Glomerular visceral epithelial cell (primary cell): ENCODE results near the gene KCNC4.

ENCODE experiments used
- DNase-seq: peaks from one replicate; pipeline ENCODE4 v3.0.0-alpha.2; 2016; ENCODE audit errors: extremely low spot score

KCNC4 gene

DNA sequence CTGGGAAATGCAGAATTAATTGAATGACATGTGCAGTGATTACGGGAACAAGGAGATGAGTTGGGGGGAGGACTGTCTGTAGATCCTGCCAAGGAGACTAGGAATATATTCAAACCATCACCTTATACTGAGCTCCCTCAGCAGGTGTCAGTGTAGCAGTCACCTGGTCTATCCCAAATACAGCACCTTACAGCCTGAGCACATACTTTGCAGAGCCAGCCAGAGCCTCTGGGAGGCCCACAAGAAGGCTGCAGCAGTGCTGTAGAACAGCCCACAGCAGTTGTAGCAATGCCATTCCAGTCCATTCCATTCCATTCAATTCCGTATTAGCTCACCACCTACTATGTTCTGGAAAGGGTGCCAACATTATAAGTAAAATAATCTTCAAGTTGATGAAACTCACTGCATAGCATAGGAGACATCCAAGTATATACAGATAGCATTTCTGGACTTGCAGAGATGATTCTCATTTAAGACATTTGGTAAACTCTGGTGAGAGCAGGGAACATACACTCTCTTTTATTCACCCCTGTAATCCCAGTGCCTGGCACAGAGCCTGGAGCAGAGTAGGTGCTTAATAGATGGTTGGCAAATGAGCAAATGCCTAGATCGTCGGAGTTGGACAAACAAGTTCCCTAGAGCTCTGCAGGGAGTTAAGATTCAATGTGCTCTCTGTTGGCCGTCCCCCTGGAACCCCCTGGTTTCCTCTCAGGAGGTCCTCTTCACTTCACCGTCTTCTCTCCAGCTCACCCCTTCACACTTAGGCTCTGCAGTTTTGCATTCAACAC lies 44.7 kb downstream of the KCNC4 start:
- DNase-seq: no peak

DNA sequence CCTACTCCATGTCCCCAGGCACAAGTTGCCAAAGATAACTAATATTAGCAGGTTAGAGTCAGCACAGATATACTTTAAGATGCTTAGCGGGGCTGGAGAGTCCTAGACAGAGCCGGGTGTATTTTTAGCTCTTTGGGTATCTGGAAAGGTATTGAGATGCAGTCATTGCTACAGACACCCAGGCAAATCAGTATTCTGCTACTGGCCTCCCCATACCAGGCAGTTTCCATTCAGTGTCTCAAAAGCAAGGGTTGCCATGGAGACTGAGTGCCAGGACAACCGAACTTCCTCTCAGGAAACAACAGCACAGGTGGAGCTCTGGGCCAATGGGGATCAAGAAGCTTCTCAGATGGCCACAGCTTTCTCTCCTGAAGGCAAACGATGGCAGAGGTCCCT lies 45.3 kb downstream of the KCNC4 start:
- no peak for DNase-seq

DNA sequence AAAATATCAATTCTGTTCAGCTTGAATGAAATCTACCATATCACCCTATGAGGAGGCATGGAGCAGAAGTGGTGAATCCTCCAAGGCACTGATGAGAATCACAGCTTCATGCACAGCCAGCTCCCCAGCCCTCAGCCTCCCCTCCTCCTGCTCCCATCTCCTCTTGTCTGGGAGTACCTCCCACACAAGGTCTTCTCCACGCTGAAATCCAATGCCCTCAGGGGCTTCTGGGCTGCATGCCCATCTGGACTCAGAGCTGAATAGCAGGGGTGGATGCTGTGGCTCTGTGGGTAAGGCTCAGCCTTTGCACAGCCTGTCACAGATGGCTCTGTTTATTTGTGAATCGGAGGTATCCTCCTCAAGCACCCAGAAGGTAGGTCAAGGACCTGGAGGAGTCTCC lies 48.6 kb downstream of the KCNC4 start:
- no peak for DNase-seq

DNA sequence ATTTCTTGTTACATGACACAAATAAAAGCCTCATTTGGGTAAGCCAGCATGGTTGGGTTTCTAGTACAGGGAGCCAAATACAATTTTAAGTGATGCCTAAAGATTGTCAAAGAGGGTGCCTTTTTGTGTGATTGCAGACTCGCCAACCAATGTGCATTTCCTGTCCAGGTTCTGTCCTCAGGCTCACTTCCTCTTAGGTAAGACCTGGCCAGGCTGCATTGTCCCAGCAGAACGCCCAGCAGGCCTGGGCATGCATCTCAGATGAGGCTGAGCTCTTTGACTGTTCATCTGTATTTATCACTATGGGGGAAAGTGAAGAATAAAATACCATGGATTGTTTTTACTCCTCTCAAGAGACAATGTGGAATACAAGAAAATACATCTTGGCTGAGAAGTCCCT lies 49.7 kb downstream of the KCNC4 start:
- DNase-seq: no peak
